GM18498 (cell line): ENCODE results near the gene ERFE.
"Not testable (repeated sequence)": the region's sequence is repeated elsewhere in the genome, so short reads cannot be mapped to it uniquely, and the experiment has no call there.

ENCODE experiments used
- ATAC-seq: cut with Tn5 transposase; IDR thresholded peaks from one replicate; pipeline ENCODE4 v1.9.1; 2021; ENCODE audit warnings: mild to moderate bottlenecking, moderate library complexity; ENCODE audit not compliant: unreplicated experiment

Gene ERFE

GRCh38 chr2:238166391-238167343 lies 7.9 kb downstream of the ERFE start:
- ATAC-seq = no peak

- ATAC-seq = no peak
Measured at GRCh38 chr2:238167344-238167715, 8.6 kb downstream of the ERFE start.

- no peak for ATAC-seq
Measured at GRCh38 chr2:238167761-238168160, 9.0 kb downstream of the ERFE start.

- ATAC-seq = no peak
Measured at GRCh38 chr2:238168196-238169047, 9.7 kb downstream of the ERFE start.

- no peak for ATAC-seq
Measured at GRCh38 chr2:238169048-238169707, 10.4 kb downstream of the ERFE start.

- ATAC-seq = no peak
Measured at GRCh38 chr2:238169708-238170251, 11.0 kb downstream of the ERFE start.

GRCh38 chr2:238170386-238171071 lies 11.8 kb downstream of the ERFE start:
- ATAC-seq = no peak

GRCh38 chr2:238171072-238171431 lies 12.3 kb downstream of the ERFE start:
- ATAC-seq = not testable (repeated sequence)

- no peak for ATAC-seq
Measured at GRCh38 chr2:238171575-238172187, 12.9 kb downstream of the ERFE start.

GRCh38 chr2:238172439-238172838 lies 13.7 kb downstream of the ERFE start:
- ATAC-seq = no peak

- no peak for ATAC-seq
Measured at GRCh38 chr2:238173692-238174091, 14.9 kb downstream of the ERFE start.

- ATAC-seq = no peak
Measured at GRCh38 chr2:238174291-238174690, 15.5 kb downstream of the ERFE start.

GRCh38 chr2:238174701-238175100 lies 15.9 kb downstream of the ERFE start:
- ATAC-seq = no peak

- ATAC-seq = no peak
Measured at GRCh38 chr2:238176613-238177012, 17.8 kb downstream of the ERFE start.

- no peak for ATAC-seq
Measured at GRCh38 chr2:238180554-238180953, 21.8 kb downstream of the ERFE start.

- ATAC-seq = no peak
Measured at GRCh38 chr2:238182362-238182761, 23.6 kb downstream of the ERFE start.

GRCh38 chr2:238183821-238184220 lies 25.1 kb downstream of the ERFE start:
- no peak for ATAC-seq

GRCh38 chr2:238187618-238188548 lies 29.1 kb downstream of the ERFE start:
- ATAC-seq = no peak

GRCh38 chr2:238190445-238190844 lies 31.7 kb downstream of the ERFE start:
- ATAC-seq = no peak
